K562 (cell line): Measurements from ENCODE around the gene BTBD2. TPM values are rescaled to one million over a fixed set of nuclear protein-coding genes. Genes with fewer than 3 reads are reported as not detected.

ENCODE experiments used
- CHD4 ChIP-seq: fragments of 200-600 bp; sonication (generic); IDR thresholded peaks from 3 replicates; pipeline ENCODE4 v1.6.1; 2012; ENCODE audit warnings: low read depth, mild to moderate bottlenecking, mixed read lengths, low read length, inconsistent platforms; ENCODE audit not compliant: insufficient read depth, insufficient replicate concordance, poor library complexity, severe bottlenecking
- CUX1 ChIP-seq: fragments of 200-800 bp; sonication (Bioruptor generic); IDR thresholded peaks from 2 replicates; pipeline ENCODE4 v1.6.1; 2016; ENCODE audit warnings: missing genetic modification characterization, missing compliant biosample characterization
- EP400 ChIP-seq: fragments of 450-650 bp; IDR thresholded peaks from 2 replicates; pipeline ENCODE4 v1.6.1; 2017; ENCODE audit warnings: antibody characterized with exemption, mild to moderate bottlenecking, moderate library complexity
- HNRNPUL1 ChIP-seq: fragments of 200-400 bp; formaldehyde crosslinking; IDR thresholded peaks from 2 replicates; pipeline ENCODE4 v1.6.1; 2017; ENCODE audit warnings: low read length
- HOMEZ ChIP-seq: fragments of 250-450 bp; sonication (Bioruptor Pico); IDR thresholded peaks from 2 replicates; pipeline ENCODE4 v1.4.0; 2020; ENCODE audit warnings: mild to moderate bottlenecking, moderate library complexity
- ILF3 ChIP-seq: fragments of 450-650 bp; IDR thresholded peaks from 2 replicates; pipeline ENCODE4 v1.6.1; 2018; ENCODE audit warnings: antibody characterized with exemption, mild to moderate bottlenecking, moderate library complexity, borderline replicate concordance
- LEF1 ChIP-seq: fragments of 450-650 bp; IDR thresholded peaks from 2 replicates; pipeline ENCODE4 v1.6.1; 2016; ENCODE audit warnings: mild to moderate bottlenecking
- NFIC ChIP-seq: fragments of 450-650 bp; IDR thresholded peaks from 2 replicates; pipeline ENCODE4 v1.6.1; 2017; ENCODE audit warnings: mild to moderate bottlenecking, inconsistent platforms
- NFRKB ChIP-seq: fragments of 450-650 bp; IDR thresholded peaks from 2 replicates; pipeline ENCODE4 v1.6.1; 2016; ENCODE audit warnings: low read depth
- POLR2A ChIP-seq: fragments of 450-650 bp; conservative IDR thresholded peaks from 2 replicates; pipeline ENCODE4 v1.6.1; 2016
- PRPF4 ChIP-seq: fragments of 200-400 bp; formaldehyde crosslinking; IDR thresholded peaks from one replicate; pipeline ENCODE4 v1.6.1; 2017; ENCODE audit warnings: low read length, low read depth, mild to moderate bottlenecking; ENCODE audit not compliant: insufficient read depth, poor library complexity, severe bottlenecking
- SRSF3 ChIP-seq: fragments of 200-400 bp; formaldehyde crosslinking; IDR thresholded peaks from 2 replicates; pipeline ENCODE4 v1.6.1; 2016; ENCODE audit warnings: mild to moderate bottlenecking, low read length, moderate library complexity; ENCODE audit not compliant: insufficient read depth
- XRCC3 ChIP-seq: fragments of 450-650 bp; IDR thresholded peaks from 2 replicates; pipeline ENCODE4 v1.6.1; 2017; ENCODE audit warnings: mild to moderate bottlenecking, moderate library complexity
- ZKSCAN1 ChIP-seq: fragments of 150-350 bp; IDR thresholded peaks from 2 replicates; pipeline ENCODE4 v1.6.1; 2016; ENCODE audit warnings: low read depth, low read length
- ZNF146 ChIP-seq: IDR thresholded peaks from one replicate; pipeline ENCODE4 v1.6.1; 2018; ENCODE audit warnings: missing compliant biosample characterization; ENCODE audit not compliant: unreplicated experiment
- ZNF280A ChIP-seq: fragments of 450-650 bp; IDR thresholded peaks from 2 replicates; pipeline ENCODE4 v1.6.1; 2018; ENCODE audit warnings: mild to moderate bottlenecking, low read depth; ENCODE audit not compliant: partially characterized antibody
- ZNF707 ChIP-seq: fragments of 250-450 bp; sonication (Bioruptor Pico); conservative IDR thresholded peaks from 2 replicates; pipeline ENCODE4 v1.8.0; 2022; ENCODE audit warnings: inconsistent platforms, mild to moderate bottlenecking, moderate library complexity
- ZNF740 ChIP-seq, 3 experiments: fragments of 200-800 bp in 1 of 3; sonication (Bioruptor generic) in 1 of 3; sonication (generic) in 1 of 3; formaldehyde crosslinking in 1 of 3; IDR thresholded peaks; 2 replicates each; pipeline versions ENCODE4 v1.6.1 to v1.8.0; 2016 to 2022; ENCODE audit warnings: mild to moderate bottlenecking in 2 of 3, missing compliant biosample characterization in 2 of 3, missing genetic modification characterization in 2 of 3, missing genetic modification reagents in 1 of 3
- ZNF785 ChIP-seq: fragments of 250-450 bp; sonication (Bioruptor Pico); IDR thresholded peaks from 2 replicates; pipeline ENCODE4 v1.4.0; 2020; ENCODE audit warnings: mild to moderate bottlenecking
- polyA plus RNA-seq, 8 experiments: library from polyadenylated mRNA; depleted of rRNA in 4 of 8; stranded (reverse) in 5 of 8; unstranded in 3 of 8; fragments of >200 nt; fragmentation: Nextera tagmentation in 2 of 8; fragmentation: Illumina TruSeq in 1 of 8; extraction: Ambion mirVana in 2 of 8; extraction: Trizol in 1 of 8; gene quantifications; 2 replicates each; pipeline versions ENCODE4 v1.2.1 to v1.2.3, GENCODE V29; 2011 to 2014; ENCODE audit warnings: inconsistent platforms in 1 of 8, missing spikeins in 1 of 8
- total RNA-seq, 7 experiments: library from RNA; depleted of rRNA in 6 of 7; stranded (reverse); fragments of >200 nt in 6 of 7; fragmentation: Illumina TruSeq in 2 of 7; extraction: Trizol in 2 of 7; gene quantifications; 2 replicates each; pipeline versions ENCODE4 v1.2.1 to v1.2.3, GENCODE V29; 2011 to 2021; ENCODE audit warnings: low replicate concordance in 1 of 7

The BTBD2 gene
- total and polyA plus RNA-seq, 9 of the 15 experiments (the other 6 are each of a cell fraction or from before 2014, with no cell fraction given): 0.10 to 15.6 (median 6.9) TPM

- TF ChIP-seq EP400 (no peak; the same call in 1 of the 2 replicates), ZKSCAN1 (no peak), HNRNPUL1 (no peak), POLR2A (peak; percentile 8; the same call in 1 of the 2 replicates), NFIC (no peak), ZNF146 (no peak), LEF1 (no peak; the same call in 1 of the 2 replicates), XRCC3 (no peak), ZNF740 (CRISPR knock-in tag; IDR thresholded peaks at IDR 0.05) (no peak; the same call in 1 of the 2 replicates), ZNF740 (tag; IDR thresholded peaks at IDR 0.05) (no peak), NFRKB (no peak; the same call in 1 of the 2 replicates), PRPF4 (no peak), CUX1 (CRISPR knock-in tag) (no peak), SRSF3 (peak; percentile 46; the same call in 1 of the 2 replicates), CHD4 (no peak), ZNF280A (no peak), HOMEZ (CRISPR knock-in tag) (no peak), ZNF785 (CRISPR knock-in tag) (no peak), ZNF707 (no peak), ILF3 (no peak; the same call in 1 of the 2 replicates)
These were observed 45.5 kb upstream of the BTBD2 start (continued) for GRCh38 chr19:2060884-2061494.
